ENCODE results near the gene TPK1.

GRCh38 chr7:144717720-144718119, 118.1 kb downstream of the TPK1 start:
- TF ChIP-seq CEBPB (IDR thresholded peaks at IDR 0.05; ENCODE audit: low read depth, low read length) (no peak), CTCF (conservative IDR thresholded peaks at IDR 0.05; ENCODE audit: low read depth, low read length) (no peak)
